ENCODE results near the gene AP2B1.

AP2B1 gene

GRCh38 chr17:35668802-35669201 is 81.7 kb downstream of the AP2B1 start:
- no peak for TF ChIP-seq USF1 (IDR thresholded peaks at IDR 0.05)
- TF ChIP-seq MAX (IDR thresholded peaks at IDR 0.05), result no peak
- no peak for TF ChIP-seq TEAD4 (IDR thresholded peaks at IDR 0.05)
- no peak for TF ChIP-seq CEBPB (IDR thresholded peaks at IDR 0.05)
- TF ChIP-seq EP300 (IDR thresholded peaks at IDR 0.05; ENCODE audit: borderline replicate concordance), result no peak
- no peak for TF ChIP-seq YY1 (IDR thresholded peaks at IDR 0.05; ENCODE audit: low read depth)
- no peak for TF ChIP-seq RAD21 (IDR thresholded peaks at IDR 0.05; ENCODE audit: low read depth)
- TF ChIP-seq TCF12 (IDR thresholded peaks at IDR 0.05; ENCODE audit: low read depth), result no peak
- no peak for TF ChIP-seq FOXM1 (IDR thresholded peaks at IDR 0.05; ENCODE audit: borderline replicate concordance, low read depth)
- no peak for TF ChIP-seq NFIC (IDR thresholded peaks at IDR 0.05)
- no peak for TF ChIP-seq EGR1 (IDR thresholded peaks at IDR 0.05)
- TF ChIP-seq REST (IDR thresholded peaks at IDR 0.05; ENCODE audit: low read depth), result no peak
- no peak for TF ChIP-seq TAF1 (IDR thresholded peaks at IDR 0.05; ENCODE audit: low read depth)
- no peak for TF ChIP-seq ZBTB7A (IDR thresholded peaks at IDR 0.05; ENCODE audit: low read depth)
- TF ChIP-seq CREB1 (IDR thresholded peaks at IDR 0.05; ENCODE audit: low read depth), result no peak

GRCh38 chr17:35674552-35674951 is 87.4 kb downstream of the AP2B1 start:
- no peak for TF ChIP-seq TAF1 (IDR thresholded peaks at IDR 0.05; ENCODE audit: low read depth)

GRCh38 chr17:35676441-35676840 is 89.3 kb downstream of the AP2B1 start:
- TF ChIP-seq TCF12 (IDR thresholded peaks at IDR 0.05; ENCODE audit: low read depth), result no peak
- TF ChIP-seq TEAD4 (IDR thresholded peaks at IDR 0.05), result no peak
- TF ChIP-seq ZBTB7A (IDR thresholded peaks at IDR 0.05; ENCODE audit: low read depth), result no peak
- no peak for TF ChIP-seq NFIC (IDR thresholded peaks at IDR 0.05)
- TF ChIP-seq CEBPB (IDR thresholded peaks at IDR 0.05), result no peak
- no peak for TF ChIP-seq CREB1 (IDR thresholded peaks at IDR 0.05; ENCODE audit: low read depth)

- no peak for TF ChIP-seq USF1 (IDR thresholded peaks at IDR 0.05)
These were observed 92.0 kb downstream of the AP2B1 start for GRCh38 chr17:35679007-35679682.

- TF ChIP-seq NFIC (IDR thresholded peaks at IDR 0.05) (no peak), YY1 (IDR thresholded peaks at IDR 0.05; ENCODE audit: low read depth) (no peak), FOXM1 (IDR thresholded peaks at IDR 0.05; ENCODE audit: borderline replicate concordance, low read depth) (no peak), CEBPB (IDR thresholded peaks at IDR 0.05) (no peak), USF1 (IDR thresholded peaks at IDR 0.05) (no peak), EGR1 (IDR thresholded peaks at IDR 0.05) (no peak), ZBTB7A (IDR thresholded peaks at IDR 0.05; ENCODE audit: low read depth) (no peak), TCF12 (IDR thresholded peaks at IDR 0.05; ENCODE audit: low read depth) (no peak), RAD21 (IDR thresholded peaks at IDR 0.05; ENCODE audit: low read depth) (no peak), TAF1 (IDR thresholded peaks at IDR 0.05; ENCODE audit: low read depth) (no peak), TEAD4 (IDR thresholded peaks at IDR 0.05) (no peak), EP300 (IDR thresholded peaks at IDR 0.05; ENCODE audit: borderline replicate concordance) (no peak), MAX (IDR thresholded peaks at IDR 0.05) (no peak), CREB1 (IDR thresholded peaks at IDR 0.05; ENCODE audit: low read depth) (no peak), REST (IDR thresholded peaks at IDR 0.05; ENCODE audit: low read depth) (no peak)
These were observed 96.5 kb downstream of the AP2B1 start for GRCh38 chr17:35683591-35683990.

Data from Ishikawa (cell line).